ENCODE data around the gene ASCL5. TPM values are rescaled to one million over a fixed set of nuclear protein-coding genes. Genes with fewer than 3 reads are reported as not detected.

ASCL5 gene
- total and polyA plus RNA-seq, 12 donors = 0.10 TPM; not detected in 11

- intact Hi-C loops (cut with DNase I) = no loop called here
- Histone ChIP-seq H3K36me3 (replicated peaks in 1 of 2) (no peaks in the 10 kb centered on the region), H3K4me1 (replicated peaks in 1 of 2) (no peaks in the 10 kb centered on the region), H3K27me3 (no peaks in the 10 kb centered on the region), H3K4me3 (no peak overlapping the region), H3K9me3 (replicated peaks in 1 of 3) (no peaks in the 10 kb centered on the region), H3K27ac (no peak overlapping the region)
- WGBS, 4 donors = 59 to 79% (median 77%) methylated on average over 4 of the region's 4 CpGs
- DNase-seq = no peak
- no peak for TF ChIP-seq CTCF (IDR thresholded peaks at IDR 0.05)
- no peak for TF ChIP-seq POLR2A (IDR thresholded peaks at IDR 0.05)
Observed at GRCh38 chr1:201068976-201069375, 58.0 kb downstream of the ASCL5 start.

GRCh38 chr1:201066986-201067385, 60.0 kb downstream of the ASCL5 start:
- Histone ChIP-seq H3K36me3 (replicated peaks in 1 of 2) (no peaks in the 10 kb centered on the region), H3K4me3 (no peak overlapping the region), H3K4me1 (replicated peaks in 1 of 2) (no peaks in the 10 kb centered on the region), H3K27me3 (no peaks in the 10 kb centered on the region), H3K9me3 (replicated peaks in 1 of 3) (no peaks in the 10 kb centered on the region), H3K27ac (no peak overlapping the region)
- intact Hi-C loops (cut with DNase I) = no loop called here
- 71 to 84% (median 76%) methylated on average over 4 of the region's 4 CpGs for WGBS, 4 donors
- TF ChIP-seq CTCF (IDR thresholded peaks at IDR 0.05) = no peak
- no peak for TF ChIP-seq POLR2A (IDR thresholded peaks at IDR 0.05)
- no peak for DNase-seq

- no peak overlapping the region for H3K4me3 ChIP-seq
- H3K27me3 ChIP-seq = no peaks in the 10 kb centered on the region
- H3K36me3 ChIP-seq (replicated peaks in 1 of 2) = no peaks in the 10 kb centered on the region
- WGBS, 4 donors = 86 to 90% (median 88%) methylated on average over 10 of the region's 10 CpGs
- no peaks in the 10 kb centered on the region for H3K4me1 ChIP-seq (replicated peaks in 1 of 2)
- intact Hi-C loops (cut with DNase I) = no loop called here
- TF ChIP-seq POLR2A (IDR thresholded peaks at IDR 0.05) (no peak), CTCF (IDR thresholded peaks at IDR 0.05) (no peak)
- H3K9me3 ChIP-seq (replicated peaks in 1 of 3) = no peaks in the 10 kb centered on the region
- DNase-seq = no peak
- H3K27ac ChIP-seq = no peak overlapping the region
Observed at GRCh38 chr1:201065686-201066085, 61.3 kb downstream of the ASCL5 start.

GRCh38 chr1:201064806-201065205, 62.2 kb downstream of the ASCL5 start:
- Histone ChIP-seq H3K27ac (no peak overlapping the region), H3K4me1 (replicated peaks in 1 of 2) (no peaks in the 10 kb centered on the region), H3K27me3 (no peaks in the 10 kb centered on the region), H3K36me3 (replicated peaks in 1 of 2) (no peaks in the 10 kb centered on the region), H3K9me3 (replicated peaks in 1 of 3) (no peaks in the 10 kb centered on the region), H3K4me3 (no peak overlapping the region)
- WGBS, 4 donors = 82 to 85% (median 83%) methylated on average over 8 of the region's 8 CpGs
- no peak for DNase-seq
- intact Hi-C loops (cut with DNase I) = no loop called here
- TF ChIP-seq POLR2A (IDR thresholded peaks at IDR 0.05) (no peak), CTCF (IDR thresholded peaks at IDR 0.05) (no peak)

Other genes starting within 250 kb of the ASCL5 start
- gene INAVA, start 232.3 kb downstream of the ASCL5 start, total RNA-seq = under 1 TPM in 4 of 9 donors, not detected in 5; 0.14 to 0.46 (median 0.22) TPM
- gene INAVA, start 232.3 kb downstream of the ASCL5 start, polyA plus RNA-seq = under 1 TPM in 2 of 3 donors, not detected in 1; 0.03 to 0.24 TPM
- gene KIF21B, start 103.5 kb downstream of the ASCL5 start, total RNA-seq = 1 to 10 TPM in 8 of 9 donors, under 1 TPM in 1; 0.28 to 2.8 (median 1.3) TPM
- gene KIF21B, start 103.5 kb downstream of the ASCL5 start, polyA plus RNA-seq = 1 to 10 TPM in 1 of 3 donors, under 1 TPM in 2; 0.40 to 1.7 (median 0.57) TPM
- under 1 TPM in 2 of 9 donors, not detected in 7; under 0.01 to 0.07 TPM for gene CACNA1S, start 14.8 kb downstream of the ASCL5 start, total RNA-seq
- not detected for gene CACNA1S, start 14.8 kb downstream of the ASCL5 start, polyA plus RNA-seq
- gene TMEM9, start 27.3 kb upstream of the ASCL5 start, total RNA-seq = 100 to 1,000 TPM in 8 of 9 donors, 10 to 100 TPM in 1; 99.0 to 283 (median 137) TPM
- 100 to 1,000 TPM in 2 of 3 donors, 10 to 100 TPM in 1; 78.5 to 115 (median 100) TPM for gene TMEM9, start 27.3 kb upstream of the ASCL5 start, polyA plus RNA-seq
- 1 to 10 TPM in 2 of 9 donors, under 1 TPM in 4, not detected in 3; 0.23 to 1.3 (median 0.27) TPM for gene IGFN1, start 63.6 kb upstream of the ASCL5 start, total RNA-seq
- 1 to 10 TPM in 2 of 3 donors, under 1 TPM in 1; 0.09 to 3.0 (median 2.6) TPM for gene IGFN1, start 63.6 kb upstream of the ASCL5 start, polyA plus RNA-seq
- under 1 TPM in 7 of 9 donors, not detected in 2; 0.06 to 0.42 (median 0.26) TPM for gene PKP1, start 156.3 kb upstream of the ASCL5 start, total RNA-seq
- under 1 TPM; 0.08 to 0.98 (median 0.11) TPM for gene PKP1, start 156.3 kb upstream of the ASCL5 start, polyA plus RNA-seq

Data from adrenal gland (tissue), 12 donors.